AG04450 (cell line): Measurements from ENCODE around the gene AURKAIP1. TPM values are rescaled to one million over a fixed set of nuclear protein-coding genes. Genes with fewer than 3 reads are reported as not detected.

Experiments
- CTCF ChIA-PET: fragments of 300-600, 350-600 bp; formaldehyde crosslinking; extraction: SDS; loops from one replicate; lab custom pipeline; 2022; ENCODE audit warnings: antibody characterized with exemption, inconsistent platforms; lab: Charles Lee
- POLR2A ChIA-PET: fragments of 350-600 bp; formaldehyde crosslinking; extraction: SDS; loops from one replicate; lab custom pipeline; 2021; ENCODE audit warnings: antibody characterized with exemption, inconsistent platforms; lab: Yijun Ruan, JAX
- DNase-seq: peaks from one replicate; pipeline ENCODE4 v3.0.0-alpha.2; 2011; ENCODE audit warnings: low read depth, low spot score
- H3K27ac ChIP-seq: one replicate; pipeline ENCODE4 v1.5.1; 2012; ENCODE audit warnings: low read depth, low read length, control low read depth
- H3K27me3 ChIP-seq: one replicate; pipeline ENCODE4 v1.6.0; 2012; ENCODE audit warnings: low read length; ENCODE audit not compliant: control insufficient read depth, insufficient read depth
- H3K4me3 ChIP-seq: 2 replicates; pipeline ENCODE4 v1.5.1; 2011; ENCODE audit warnings: mild to moderate bottlenecking, low read depth, low read length, control low read depth
- H3K9me3 ChIP-seq: 2 replicates; pipeline ENCODE4 v1.5.1; 2012; ENCODE audit warnings: low read length; ENCODE audit not compliant: control insufficient read depth, insufficient read depth
- polyA plus RNA-seq: library from polyadenylated mRNA; depleted of rRNA; stranded (reverse); fragments of >200 nt; gene quantifications from 2 replicates; pipeline ENCODE4 v1.2.3, GENCODE V29; 2011
- TF ChIP-seq, protein P1 (sequence below): IDR thresholded peaks from 2 replicates; pipeline ENCODE4 v1.5.1; 2011; ENCODE audit warnings: low read depth, low read length, control low read depth, inconsistent platforms

AURKAIP1 gene
- polyA plus RNA-seq, 1 experiment: 54.3 TPM

GRCh38 chr1:1391225-1391624 lies 16.2 kb upstream of the AURKAIP1 start:
- Histone ChIP-seq H3K4me3 (no peak overlapping the region), H3K9me3 (no peaks in the 10 kb centered on the region; the same call in 1 of the 2 replicates), H3K27me3 (no peaks in the 10 kb centered on the region), H3K27ac (no peak overlapping the region)
- no peak for DNase-seq
- ChIA-PET CTCF (interaction anchor here (1.0 to 1.2 kb wide), 2 partner anchors 19 to 20 kb away, joined by 3 read pairs; no protein-coding TSS in a partner anchor), POLR2A (no interaction called here)
- TF ChIP-seq, protein P1, sequence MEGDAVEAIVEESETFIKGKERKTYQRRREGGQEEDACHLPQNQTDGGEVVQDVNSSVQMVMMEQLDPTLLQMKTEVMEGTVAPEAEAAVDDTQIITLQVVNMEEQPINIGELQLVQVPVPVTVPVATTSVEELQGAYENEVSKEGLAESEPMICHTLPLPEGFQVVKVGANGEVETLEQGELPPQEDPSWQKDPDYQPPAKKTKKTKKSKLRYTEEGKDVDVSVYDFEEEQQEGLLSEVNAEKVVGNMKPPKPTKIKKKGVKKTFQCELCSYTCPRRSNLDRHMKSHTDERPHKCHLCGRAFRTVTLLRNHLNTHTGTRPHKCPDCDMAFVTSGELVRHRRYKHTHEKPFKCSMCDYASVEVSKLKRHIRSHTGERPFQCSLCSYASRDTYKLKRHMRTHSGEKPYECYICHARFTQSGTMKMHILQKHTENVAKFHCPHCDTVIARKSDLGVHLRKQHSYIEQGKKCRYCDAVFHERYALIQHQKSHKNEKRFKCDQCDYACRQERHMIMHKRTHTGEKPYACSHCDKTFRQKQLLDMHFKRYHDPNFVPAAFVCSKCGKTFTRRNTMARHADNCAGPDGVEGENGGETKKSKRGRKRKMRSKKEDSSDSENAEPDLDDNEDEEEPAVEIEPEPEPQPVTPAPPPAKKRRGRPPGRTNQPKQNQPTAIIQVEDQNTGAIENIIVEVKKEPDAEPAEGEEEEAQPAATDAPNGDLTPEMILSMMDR: no peak

- Histone ChIP-seq H3K4me3 (no peak overlapping the region), H3K9me3 (no peaks in the 10 kb centered on the region; the same call in 1 of the 2 replicates), H3K27me3 (no peaks in the 10 kb centered on the region), H3K27ac (no peak overlapping the region)
- ChIA-PET CTCF (interaction anchor here (1.1 kb wide), 1 partner anchor 18 kb away, joined by 3 read pairs; no protein-coding TSS in a partner anchor), POLR2A (no interaction called here)
- TF ChIP-seq, protein P1: no peak
- no peak for DNase-seq
These were observed 15.7 kb upstream of the AURKAIP1 start for GRCh38 chr1:1390675-1391074.

- CTCF ChIA-PET: interaction anchor here (0.6 to 1.5 kb wide), 2 partner anchors 11 to 291 kb away, joined by 3 to 6 read pairs; partner anchors contain the start of gene CCNL2
- no peak for DNase-seq
- Histone ChIP-seq H3K27ac (no peak overlapping the region), H3K9me3 (no peaks in the 10 kb centered on the region; the same call in 1 of the 2 replicates), H3K27me3 (no peaks in the 10 kb centered on the region), H3K4me3 (no peak overlapping the region)
- TF ChIP-seq, protein P1: no peak
- POLR2A ChIA-PET: interaction anchor here (0.9 to 1.8 kb wide), 2 partner anchors 11 to 13 kb away, joined by 3 to 8 read pairs; partner anchors contain the start of genes AURKAIP1 and CCNL2
These were observed 13.1 kb upstream of the AURKAIP1 start for GRCh38 chr1:1388078-1388472.

- Histone ChIP-seq H3K4me3 (no peak overlapping the region), H3K9me3 (no peaks in the 10 kb centered on the region; the same call in 1 of the 2 replicates), H3K27ac (no peak overlapping the region), H3K27me3 (no peaks in the 10 kb centered on the region)
- DNase-seq: no peak
- POLR2A ChIA-PET: no interaction called here
- CTCF ChIA-PET: interaction anchor here (1.5 kb wide), 1 partner anchor 12 kb away, joined by 6 read pairs; the partner anchor contains the start of gene CCNL2
- TF ChIP-seq, protein P1: no peak
These were observed 12.4 kb upstream of the AURKAIP1 start for GRCh38 chr1:1387098-1388077.
